Mucosa of stomach (tissue), 1 donor: Measurements from ENCODE around the gene PRR20E.
"Not testable (repeated sequence)": the region's sequence is repeated elsewhere in the genome, so short reads cannot be mapped to it uniquely, and the experiment has no call there.

ENCODE experiments used
- H3K27me3 ChIP-seq: one replicate; pipeline ENCODE4 v1.7.0; 2013; ENCODE audit warnings: mild to moderate bottlenecking, low read length; ENCODE audit not compliant: control insufficient read depth, insufficient read depth
- H3K36me3 ChIP-seq: one replicate; pipeline ENCODE4 v1.7.0; 2013; ENCODE audit warnings: low read length; ENCODE audit not compliant: control insufficient read depth, insufficient read depth
- H3K4me1 ChIP-seq: one replicate; pipeline ENCODE4 v1.7.0; 2013; ENCODE audit warnings: mild to moderate bottlenecking, low read length; ENCODE audit not compliant: control insufficient read depth, insufficient read depth
- H3K4me3 ChIP-seq: one replicate; pipeline ENCODE4 v1.7.0; 2013; ENCODE audit warnings: low read length
- H3K9ac ChIP-seq: one replicate; pipeline ENCODE4 v1.7.0; 2013; ENCODE audit warnings: mild to moderate bottlenecking, low read length, moderate library complexity
- H3K9me3 ChIP-seq: one replicate; pipeline ENCODE4 v1.7.0; 2013; ENCODE audit warnings: mild to moderate bottlenecking, low read length, moderate library complexity; ENCODE audit not compliant: control insufficient read depth
- donor health status: Pancreatic carcinoma.

The PRR20E gene

GRCh38 chr13:57166897-57167296, at the start of gene PRR20E:
Gene PRR20E (plus strand): TSS chr13:57167197. CDS start chr13:57167584, 387 bp downstream.
- not testable (repeated sequence) for H3K4me1 ChIP-seq, H3K9me3 ChIP-seq, H3K36me3 ChIP-seq, H3K4me3 ChIP-seq, H3K9ac ChIP-seq, H3K27me3 ChIP-seq

GRCh38 chr13:57123681-57124080, 43.3 kb upstream of the PRR20E start:
- Histone ChIP-seq H3K4me3 (no peak overlapping the region), H3K27me3 (no peaks in the 10 kb centered on the region), H3K4me1 (no peaks in the 10 kb centered on the region), H3K9me3 (no peaks in the 10 kb centered on the region), H3K36me3 (no peaks in the 10 kb centered on the region), H3K9ac (no peak overlapping the region)

- Histone ChIP-seq H3K9ac (no peak overlapping the region), H3K36me3 (no peaks in the 10 kb centered on the region), H3K27me3 (no peaks in the 10 kb centered on the region), H3K4me1 (no peaks in the 10 kb centered on the region), H3K9me3 (no peaks in the 10 kb centered on the region), H3K4me3 (no peak overlapping the region)
Observed at GRCh38 chr13:57128909-57129308, 38.1 kb upstream of the PRR20E start.

GRCh38 chr13:57136093-57136492, 30.9 kb upstream of the PRR20E start:
- Histone ChIP-seq H3K9ac (no peak overlapping the region), H3K36me3 (no peaks in the 10 kb centered on the region), H3K4me3 (no peak overlapping the region), H3K9me3 (no peaks in the 10 kb centered on the region), H3K4me1 (no peaks in the 10 kb centered on the region), H3K27me3 (no peaks in the 10 kb centered on the region)

- Histone ChIP-seq H3K9me3 (no peaks in the 10 kb centered on the region), H3K4me1 (no peaks in the 10 kb centered on the region), H3K27me3 (no peaks in the 10 kb centered on the region), H3K36me3 (no peaks in the 10 kb centered on the region), H3K4me3 (no peak overlapping the region), H3K9ac (no peak overlapping the region)
Observed at GRCh38 chr13:57137585-57137984, 29.4 kb upstream of the PRR20E start.

- Histone ChIP-seq H3K9ac (no peak overlapping the region), H3K27me3 (no peaks in the 10 kb centered on the region), H3K4me3 (no peak overlapping the region), H3K4me1 (no peaks in the 10 kb centered on the region), H3K9me3 (no peaks in the 10 kb centered on the region), H3K36me3 (no peaks in the 10 kb centered on the region)
Observed at GRCh38 chr13:57138988-57139387, 28.0 kb upstream of the PRR20E start.

- not testable (repeated sequence) for H3K36me3 ChIP-seq, H3K4me1 ChIP-seq, H3K9ac ChIP-seq, H3K4me3 ChIP-seq, H3K27me3 ChIP-seq, H3K9me3 ChIP-seq
Observed at GRCh38 chr13:57139781-57140180, 27.2 kb upstream of the PRR20E start.

- not testable (repeated sequence) for H3K4me1 ChIP-seq, H3K9me3 ChIP-seq, H3K36me3 ChIP-seq, H3K27me3 ChIP-seq, H3K9ac ChIP-seq, H3K4me3 ChIP-seq
Observed at GRCh38 chr13:57140235-57140968, 26.6 kb upstream of the PRR20E start, which contains the start of gene PRR20A. Gene PRR20A (plus strand): TSS chr13:57140918. CDS start chr13:57141305, 387 bp downstream.

- not testable (repeated sequence) for H3K4me3 ChIP-seq, H3K27me3 ChIP-seq, H3K4me1 ChIP-seq
Observed at GRCh38 chr13:57147188-57147587, 19.8 kb upstream of the PRR20E start, which contains the start of gene PRR20B. Gene PRR20B (plus strand): TSS chr13:57147488. CDS start chr13:57147875, 387 bp downstream.

GRCh38 chr13:57148106-57148505, 18.9 kb upstream of the PRR20E start:
- H3K4me1 ChIP-seq, result not testable (repeated sequence)

More at GRCh38 chr13:57147188-57147587, 19.8 kb upstream of the PRR20E start, which contains the start of gene PRR20B:
- not testable (repeated sequence) for H3K9ac ChIP-seq, H3K36me3 ChIP-seq, H3K9me3 ChIP-seq

GRCh38 chr13:57153761-57154160, 13.2 kb upstream of the PRR20E start, which contains the start of gene PRR20C:
Gene PRR20C (plus strand): TSS chr13:57154061. CDS start chr13:57154448, 387 bp downstream.
- not testable (repeated sequence) for H3K36me3 ChIP-seq, H3K27me3 ChIP-seq, H3K4me1 ChIP-seq, H3K4me3 ChIP-seq, H3K9me3 ChIP-seq, H3K9ac ChIP-seq

More at GRCh38 chr13:57148106-57148505, 18.9 kb upstream of the PRR20E start:
- not testable (repeated sequence) for H3K9ac ChIP-seq, H3K36me3 ChIP-seq, H3K9me3 ChIP-seq, H3K4me3 ChIP-seq, H3K27me3 ChIP-seq

GRCh38 chr13:57160332-57160731, 6.7 kb upstream of the PRR20E start, which contains the start of gene PRR20D:
Gene PRR20D (plus strand): TSS chr13:57160632. CDS start chr13:57161019, 387 bp downstream.
- H3K27me3 ChIP-seq, H3K4me1 ChIP-seq, H3K36me3 ChIP-seq: not testable (repeated sequence)

More at GRCh38 chr13:57160332-57160731, 6.7 kb upstream of the PRR20E start, which contains the start of gene PRR20D:
- H3K9me3 ChIP-seq, H3K9ac ChIP-seq, H3K4me3 ChIP-seq: not testable (repeated sequence)
